T-helper 1 cell treated with Interleukin-12 subunit alpha and Interleukin-12 subunit beta and Interleukin-4 antibody, amounts not matched to agents 30 ng/mL and 1 ng/mL, for 36 hours (primary cell): ENCODE measurements around the gene LIMS2. TPM values are rescaled to one million over a fixed set of nuclear protein-coding genes. Genes with fewer than 3 reads are reported as not detected.

Experiments
- intact Hi-C: fragments of 100-400 bp; cut with micrococcal nuclease; formaldehyde crosslinking; loops from one replicate; pipeline ENCODE4 v1.15.1; 2024
- total RNA-seq: library from RNA; stranded (reverse); gene quantifications from 2 replicates; pipeline ENCODE4 v1.2.3, GENCODE V29; 2022

LIMS2 gene
- total RNA-seq, 1 donor from 2014 or later, result 13.9 TPM

- intact Hi-C loops, result no loop called here
These were observed 38.8 kb downstream of the LIMS2 start for GRCh38 chr2:127636248-127637235.

- intact Hi-C loops, result no loop called here
These were observed 39.7 kb downstream of the LIMS2 start for GRCh38 chr2:127635380-127636237.

- intact Hi-C loops, result no loop called here
These were observed 40.5 kb downstream of the LIMS2 start for GRCh38 chr2:127634626-127635379.

DNA sequence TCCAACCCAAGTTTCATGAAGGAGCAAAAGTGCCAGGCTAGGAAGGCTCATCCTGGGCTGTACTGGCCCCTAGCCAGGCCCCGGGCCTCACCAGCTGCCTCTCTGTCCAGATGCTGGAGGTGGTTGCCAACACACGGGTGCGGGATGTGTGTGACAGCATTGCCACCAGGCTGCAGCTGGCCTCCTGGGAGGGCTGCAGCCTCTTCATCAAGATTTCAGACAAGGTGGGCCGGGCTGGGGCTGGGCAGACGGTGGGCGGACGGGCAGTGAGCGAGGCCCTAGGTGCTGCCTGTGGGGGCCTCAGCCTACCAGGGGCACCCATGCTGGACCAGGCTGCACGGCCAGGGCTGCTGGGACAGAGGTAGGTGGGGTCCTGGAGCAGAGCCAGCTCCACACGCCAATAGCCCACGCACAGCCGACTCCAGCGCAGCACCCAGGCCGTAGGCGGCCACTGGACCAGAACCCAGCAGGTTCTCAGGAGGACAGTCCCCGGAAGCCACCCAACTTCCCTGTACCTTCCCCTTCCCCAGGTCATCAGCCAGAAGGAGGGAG lies 41.2 kb downstream of the LIMS2 start:
- intact Hi-C loops, result no loop called here

DNA sequence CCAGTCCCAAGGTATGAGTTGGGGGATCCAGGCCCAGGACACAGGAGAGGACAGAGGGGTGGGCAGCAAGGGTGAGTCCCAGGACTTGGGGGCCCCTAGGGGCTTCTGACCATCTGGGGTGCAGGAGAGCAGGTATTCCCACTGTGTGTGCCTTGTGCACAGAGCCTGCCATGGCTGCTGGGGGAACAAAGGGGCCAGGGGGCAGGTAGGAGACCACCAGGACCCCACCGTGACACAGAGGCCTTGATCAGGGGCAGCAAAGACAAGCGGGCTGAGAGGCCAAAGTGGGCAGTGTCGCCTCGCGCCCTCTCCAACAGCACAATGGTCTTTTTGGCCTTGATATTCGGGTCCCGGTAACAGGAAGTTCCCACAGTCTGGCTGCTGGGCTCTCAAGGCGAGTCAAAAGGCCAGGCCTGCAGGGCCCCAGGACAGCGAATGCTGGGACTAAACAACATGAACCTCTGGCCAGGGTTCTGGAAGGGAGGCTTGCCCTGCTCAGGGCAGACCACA lies 41.7 kb downstream of the LIMS2 start:
- intact Hi-C loops, result no loop called here

- intact Hi-C loops, result no loop called here
These were observed 42.5 kb downstream of the LIMS2 start for GRCh38 chr2:127632592-127633489.

DNA sequence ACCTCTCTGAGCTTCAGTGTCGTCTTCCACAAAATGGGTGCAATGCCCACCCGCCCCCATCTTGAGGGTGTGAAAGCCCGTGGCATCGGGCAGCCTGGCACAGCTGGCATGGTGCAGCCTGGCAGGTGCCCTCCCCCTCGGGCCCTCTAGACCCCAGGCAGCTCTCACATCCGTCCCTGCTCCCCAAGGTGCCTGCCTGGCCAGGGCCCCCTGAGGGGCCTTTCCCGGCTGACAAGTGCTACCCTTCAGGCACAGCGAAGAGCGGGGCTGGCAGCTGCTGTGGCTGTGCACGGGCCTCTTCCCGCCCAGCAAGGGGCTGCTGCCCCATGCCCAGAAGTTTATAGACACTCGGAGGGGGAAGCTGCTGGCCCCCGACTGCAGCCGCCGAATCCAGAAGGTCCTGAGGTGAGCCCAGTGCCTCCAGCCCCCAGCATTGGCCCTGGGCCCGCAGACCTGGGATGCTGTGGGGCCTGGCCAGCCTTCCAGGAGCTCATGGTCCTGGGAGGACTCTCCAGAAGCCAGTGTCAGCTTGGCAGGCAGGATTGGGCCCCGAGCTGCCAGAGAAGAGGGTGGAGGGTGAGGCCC lies 43.2 kb downstream of the LIMS2 start:
- intact Hi-C loops, result no loop called here

DNA sequence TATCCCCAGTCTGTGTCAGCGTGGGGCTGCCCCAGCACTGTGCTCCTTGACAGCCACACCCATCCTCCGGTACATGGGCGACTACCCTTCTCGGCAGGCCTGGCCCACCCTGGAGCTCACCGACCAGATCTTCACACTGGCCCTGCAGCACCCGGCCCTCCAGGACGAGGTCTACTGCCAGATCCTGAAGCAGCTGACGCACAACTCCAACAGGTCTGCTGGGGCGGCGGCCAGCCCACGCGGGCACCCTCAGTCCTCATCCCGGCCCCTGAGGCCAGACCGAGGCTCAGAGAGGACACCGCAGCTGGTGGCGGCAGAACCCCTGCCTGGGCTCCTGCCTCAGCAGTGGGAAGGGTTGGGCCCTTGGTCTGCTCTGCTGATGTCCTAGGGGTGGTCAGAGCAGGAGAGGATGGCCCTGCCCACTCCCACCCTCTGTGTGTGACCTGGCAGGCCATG lies 43.8 kb downstream of the LIMS2 start:
- intact Hi-C loops, result no loop called here

- intact Hi-C loops, result no loop called here
These were observed 44.3 kb downstream of the LIMS2 start for GRCh38 chr2:127630864-127631540.

DNA sequence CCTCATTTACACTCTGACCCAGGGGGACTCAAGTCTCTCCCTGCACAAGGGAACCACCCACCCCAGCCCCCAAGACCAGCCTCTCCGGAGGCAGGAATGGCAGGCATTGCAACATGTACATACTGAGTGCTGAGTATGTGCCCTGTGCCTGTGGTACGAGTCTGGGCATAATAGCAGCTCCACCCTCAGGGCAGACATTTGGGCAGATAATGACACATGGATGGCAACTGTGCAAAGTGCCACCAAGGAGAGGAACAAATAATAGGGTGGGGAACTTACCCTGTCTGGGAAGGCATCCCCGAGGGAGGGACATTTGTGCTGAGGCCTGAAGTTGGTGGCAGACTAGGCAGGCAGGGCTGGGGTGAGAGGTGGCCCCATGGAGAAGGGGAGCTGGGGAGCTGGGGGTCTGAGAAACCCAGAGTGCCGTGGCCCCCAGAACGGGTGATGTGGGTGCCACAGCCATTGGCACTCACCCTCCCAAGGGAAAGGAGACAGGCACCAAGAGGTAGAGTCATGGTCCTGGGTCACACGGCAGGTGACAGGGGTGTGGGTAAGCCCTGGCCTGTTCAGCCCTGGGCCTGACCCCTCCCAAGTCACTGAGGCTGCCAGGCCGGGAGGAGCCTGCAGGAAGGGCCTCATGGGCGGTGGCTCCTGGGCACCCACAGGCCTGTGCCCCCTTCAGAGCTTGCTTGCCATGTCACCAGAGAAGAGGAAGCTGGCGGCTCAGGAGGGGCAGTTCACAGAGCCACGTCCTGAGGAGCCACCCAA lies 45.0 kb downstream of the LIMS2 start:
- intact Hi-C loops, result no loop called here

DNA sequence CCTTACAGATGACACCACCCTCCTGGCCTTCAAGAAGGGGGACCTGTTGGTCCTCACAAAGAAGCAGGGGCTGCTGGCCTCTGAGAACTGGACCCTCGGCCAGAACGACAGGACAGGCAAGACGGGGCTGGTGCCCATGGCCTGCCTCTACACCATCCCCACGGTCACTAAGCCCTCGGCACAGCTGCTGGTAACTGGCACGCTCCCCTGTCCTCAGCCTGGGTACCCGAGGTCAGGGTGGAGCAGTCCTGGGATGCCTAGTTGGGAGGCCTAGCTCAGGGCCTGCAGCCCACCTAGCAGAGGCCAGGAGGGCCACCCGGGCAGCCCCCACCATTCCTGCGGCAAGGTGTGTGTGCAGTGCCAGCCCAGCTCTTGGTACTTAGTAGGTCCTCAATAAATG lies 45.7 kb downstream of the LIMS2 start:
- intact Hi-C loops, result no loop called here

DNA sequence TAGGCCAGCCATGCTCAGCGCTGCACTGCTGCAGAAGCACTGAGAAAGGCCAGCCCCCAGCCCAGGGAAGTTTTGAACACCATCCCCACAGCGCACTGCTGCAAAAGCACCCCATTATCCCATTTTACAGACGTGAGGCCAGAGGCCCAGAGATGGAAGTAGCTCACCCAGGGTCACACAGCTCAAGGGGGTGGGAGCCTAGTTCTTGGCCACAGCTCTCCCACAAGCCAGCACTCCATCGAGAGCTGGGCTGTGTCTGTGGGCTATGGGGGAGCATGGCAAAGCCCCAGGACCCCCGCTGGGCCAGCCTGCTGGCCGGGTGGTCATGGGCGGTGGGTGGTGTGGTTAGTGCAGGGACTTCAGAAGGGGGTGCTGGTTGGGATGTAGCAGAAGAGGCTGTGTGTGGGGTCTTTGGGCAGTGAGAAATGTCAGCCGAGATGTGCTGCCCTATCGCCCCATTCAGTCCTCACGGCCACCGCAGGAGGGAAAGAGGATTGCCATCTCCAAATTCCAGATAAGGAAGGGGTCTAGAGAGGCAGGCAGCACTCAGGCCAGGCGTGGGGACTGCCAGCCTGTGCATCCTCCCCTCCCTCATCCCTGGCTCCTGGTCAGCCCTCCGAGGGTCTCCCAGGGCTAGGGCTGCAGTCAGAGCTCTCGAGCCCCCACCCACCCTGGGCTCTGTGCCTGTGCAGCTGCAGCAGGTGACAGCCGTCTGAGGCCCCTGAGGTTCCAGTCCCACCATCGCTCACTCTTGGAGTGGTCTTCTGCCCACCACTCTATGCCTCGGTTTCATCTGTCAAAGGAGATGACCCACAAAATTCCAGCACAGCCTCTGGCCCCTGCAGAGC lies 46.3 kb downstream of the LIMS2 start:
- intact Hi-C loops, result no loop called here

GRCh38 chr2:127627740-127628571 lies 47.4 kb downstream of the LIMS2 start:
- intact Hi-C loops, result no loop called here

DNA sequence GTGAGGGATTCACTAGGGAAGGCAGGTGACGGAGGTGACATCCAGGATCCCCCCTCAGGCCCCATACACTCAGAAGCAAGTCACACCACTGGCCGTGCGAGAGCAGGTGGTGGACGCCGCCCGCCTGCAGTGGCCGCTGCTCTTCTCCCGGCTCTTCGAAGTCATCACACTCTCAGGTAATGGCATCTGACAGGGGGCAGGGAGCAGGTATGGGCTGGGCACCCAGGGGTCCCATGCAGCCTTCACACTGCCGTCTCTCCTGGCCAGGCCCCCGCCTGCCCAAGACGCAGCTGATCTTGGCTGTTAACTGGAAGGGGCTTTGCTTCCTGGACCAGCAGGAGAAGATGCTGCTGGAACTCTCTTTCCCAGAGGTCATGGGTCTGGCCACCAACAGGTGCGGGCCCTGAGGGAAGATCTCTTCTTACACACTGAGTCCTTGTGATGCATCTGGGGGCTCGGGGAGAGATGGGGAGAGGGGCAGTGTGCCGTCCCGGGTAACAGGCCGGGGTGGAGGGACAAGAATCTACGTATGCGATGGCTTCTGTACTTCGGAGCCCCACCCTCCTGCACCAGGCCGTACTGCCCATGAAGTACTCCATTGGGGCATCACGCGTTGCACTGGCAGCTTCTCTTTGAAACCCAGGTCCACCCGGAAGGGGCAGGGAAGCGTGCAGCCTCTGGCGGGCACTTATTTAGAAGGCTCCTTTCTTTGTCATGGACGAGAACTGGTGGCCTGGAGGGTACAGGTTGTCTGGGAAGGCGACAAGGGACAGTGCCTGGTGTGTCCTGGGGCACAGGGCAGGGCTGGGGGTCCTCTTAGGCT lies 48.2 kb downstream of the LIMS2 start:
- intact Hi-C loops, result no loop called here

DNA sequence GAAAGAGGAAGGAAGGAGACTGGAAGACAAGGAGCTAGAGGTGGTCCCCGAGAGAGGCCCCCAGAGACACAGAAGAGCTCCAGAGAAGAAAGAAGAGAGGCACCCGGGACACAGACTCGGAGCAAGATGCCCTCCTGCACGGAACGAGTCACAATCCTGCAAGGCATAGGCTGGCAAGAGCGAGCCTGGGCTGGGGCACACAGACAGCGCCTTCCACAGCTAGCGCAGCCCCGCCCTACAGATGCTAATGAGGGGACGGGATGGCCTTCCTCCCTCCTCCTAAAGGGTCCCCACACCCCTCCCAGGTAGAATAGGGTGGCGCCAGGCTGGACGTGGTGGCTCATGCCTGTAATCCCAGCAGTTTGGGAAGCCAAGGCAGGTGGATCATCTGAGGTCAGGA lies 49.2 kb downstream of the LIMS2 start:
- intact Hi-C loops, result no loop called here
